EH (cell line): ENCODE measurements around the gene GLI2.

Experiments
- DNase-seq: peaks from one replicate; pipeline ENCODE4 v3.0.0-alpha.2; 2015; ENCODE audit warnings: low read depth

Gene GLI2

DNA sequence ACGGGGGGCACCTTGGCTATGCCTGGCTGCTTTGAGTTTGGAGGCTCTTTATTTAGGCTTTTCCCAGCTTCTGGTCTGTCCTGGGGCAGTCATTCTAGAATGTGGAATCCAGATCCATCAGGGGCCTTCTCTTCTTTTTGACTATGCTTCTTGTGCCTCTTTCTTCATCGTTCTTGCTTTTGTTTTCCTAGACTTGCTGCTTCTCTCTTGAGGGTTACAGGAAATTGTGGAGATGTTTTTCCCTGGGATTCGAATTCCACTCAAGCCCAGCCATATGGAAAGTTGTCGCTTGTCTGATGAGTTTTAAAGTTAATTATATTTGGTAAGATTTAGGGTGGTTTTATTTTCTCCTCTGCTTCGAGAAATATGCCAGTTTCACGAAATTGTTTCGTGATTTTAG, 2.4 kb downstream of the GLI2 start:
- DNase-seq, result peak; percentile 54

- DNase-seq, result no peak
Observed at GRCh38 chr2:120738786-120739437, 3.2 kb downstream of the GLI2 start.

GRCh38 chr2:120739438-120740090, 3.9 kb downstream of the GLI2 start:
- DNase-seq, result no peak

GRCh38 chr2:120740375-120740764, 4.7 kb downstream of the GLI2 start:
- DNase-seq, result no peak

DNA sequence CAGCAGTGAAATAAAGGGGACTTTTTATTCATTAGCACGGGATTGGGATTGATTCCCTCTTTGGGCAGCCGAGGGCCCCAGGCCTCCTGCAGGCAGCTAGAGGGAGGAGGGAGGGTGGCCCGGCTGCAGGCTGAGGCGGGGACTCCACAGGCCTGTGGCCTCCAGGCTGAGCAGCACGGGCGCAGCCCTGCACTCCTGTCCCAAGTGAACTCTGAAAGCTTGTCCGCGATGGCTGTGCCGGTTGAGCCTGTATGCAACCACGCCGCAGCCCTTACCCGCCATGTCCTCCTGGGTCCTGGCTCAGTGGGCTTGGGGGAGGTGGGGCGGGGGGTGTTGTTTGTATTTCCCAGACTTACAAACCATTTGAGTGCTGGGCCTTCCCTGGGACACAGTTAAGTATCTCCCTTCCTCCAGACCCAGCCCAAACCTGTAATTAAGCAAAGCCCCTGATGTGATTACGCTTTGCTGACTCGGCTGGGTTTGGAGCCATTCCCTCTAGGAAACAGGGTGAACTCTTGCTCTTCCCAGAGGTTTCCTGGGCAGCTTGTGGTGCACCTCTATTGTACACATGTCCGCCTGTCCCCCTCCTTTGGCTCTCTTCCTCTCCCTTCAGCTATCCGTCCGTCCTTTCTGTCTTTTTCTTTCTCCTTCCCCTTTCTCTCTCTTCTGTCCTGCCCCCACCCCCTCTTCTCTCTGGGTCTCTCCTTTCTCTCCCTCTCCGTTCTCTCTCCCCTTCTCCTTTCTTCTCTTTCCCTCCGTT, 5.3 kb downstream of the GLI2 start:
- no peak for DNase-seq

DNA sequence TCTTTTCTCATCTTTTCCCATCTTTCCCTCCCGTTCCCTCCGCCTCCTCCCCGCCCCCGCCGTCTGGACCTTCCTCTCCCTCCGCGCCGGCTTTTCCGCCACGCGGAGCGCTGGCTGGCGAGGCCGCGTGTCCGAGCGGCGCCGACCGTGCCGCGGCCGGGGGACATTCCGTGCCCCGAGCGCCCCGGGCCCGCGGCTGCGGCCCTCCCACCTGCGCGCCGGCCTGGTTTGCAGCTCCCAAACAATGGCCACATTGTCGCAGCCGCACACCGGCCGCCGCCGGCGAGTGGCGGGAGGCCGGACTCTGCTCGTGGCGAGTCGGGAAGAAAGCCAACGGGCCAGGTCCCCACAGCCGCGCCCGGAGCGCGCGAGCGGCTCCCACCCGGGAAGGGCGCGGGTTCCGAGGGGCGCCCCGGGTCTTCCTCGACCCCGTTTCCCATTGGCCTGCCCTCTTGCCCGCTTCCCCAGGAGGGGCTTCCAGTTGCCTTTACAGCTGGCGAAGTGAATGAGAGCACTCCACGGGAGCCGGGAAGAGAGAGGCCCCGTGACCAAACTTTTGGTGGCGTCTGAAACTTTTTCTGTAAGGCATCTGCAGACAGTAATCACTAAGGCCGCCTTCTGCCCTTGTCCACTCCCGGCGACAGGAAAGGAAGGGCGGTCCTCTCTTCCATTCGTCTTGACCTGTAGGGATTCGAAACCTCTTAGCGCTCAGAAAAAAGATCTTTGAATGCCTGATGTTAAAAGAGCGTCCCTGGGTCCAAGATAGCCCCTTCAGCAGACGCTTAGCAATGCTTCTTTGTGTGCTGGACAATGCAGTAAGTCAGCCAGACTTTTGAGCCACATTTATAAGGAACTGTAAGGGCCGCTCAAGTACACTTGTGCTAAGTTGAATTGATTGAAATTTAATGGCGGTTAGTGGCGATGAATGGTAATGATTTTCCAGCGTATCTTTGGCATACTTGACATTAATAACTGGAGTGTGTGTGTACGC, 6.2 kb downstream of the GLI2 start:
- peak; percentile 35 for DNase-seq

DNA sequence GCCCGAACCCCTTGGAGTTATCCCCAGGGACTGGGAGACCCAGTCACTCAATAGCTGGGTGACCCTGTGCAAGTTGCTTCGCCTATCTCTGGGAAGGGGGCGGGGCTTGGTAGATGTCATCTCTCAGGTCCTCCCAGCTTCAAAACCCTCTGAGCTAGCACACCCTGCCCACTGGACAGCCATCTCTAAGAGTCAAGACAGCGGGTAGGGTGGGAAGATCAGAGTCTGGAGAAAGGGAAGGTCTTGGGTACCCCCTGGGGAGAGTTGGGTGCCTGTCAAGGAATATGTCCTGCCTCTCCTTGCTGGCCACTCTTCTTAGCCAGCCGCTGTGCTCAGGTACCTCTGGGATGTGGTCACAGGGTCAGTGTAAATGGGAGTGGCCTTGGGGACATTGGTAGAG, 8.0 kb downstream of the GLI2 start:
- no peak for DNase-seq

GRCh38 chr2:120744817-120745216, 9.1 kb downstream of the GLI2 start:
- DNase-seq, result no peak

- DNase-seq, result no peak
Observed at GRCh38 chr2:120745420-120746111, 9.9 kb downstream of the GLI2 start.

- no peak for DNase-seq
Observed at GRCh38 chr2:120746144-120746543, 10.5 kb downstream of the GLI2 start.

DNA sequence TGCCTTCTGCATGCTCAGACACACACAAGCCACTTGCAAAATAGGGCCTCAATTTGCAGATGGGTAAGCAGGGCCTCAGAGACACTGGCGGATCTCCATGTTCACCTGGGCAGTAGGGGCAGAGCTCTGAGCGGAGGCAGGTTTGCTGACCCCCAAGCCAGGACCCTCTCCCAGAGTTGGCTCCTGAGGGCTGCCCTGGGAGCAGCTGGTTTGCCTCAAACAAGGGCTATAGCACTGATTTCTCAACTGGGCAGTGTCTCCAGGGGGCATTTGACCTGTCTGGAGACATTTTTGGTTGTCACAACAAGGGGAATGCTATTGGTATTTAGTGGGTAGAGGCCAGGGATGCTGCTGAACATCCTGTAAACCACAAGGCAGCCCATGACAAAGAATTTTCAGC, 11.6 kb downstream of the GLI2 start:
- DNase-seq, result peak; percentile 48

GRCh38 chr2:120747706-120748105, 12.0 kb downstream of the GLI2 start:
- no peak for DNase-seq

DNA sequence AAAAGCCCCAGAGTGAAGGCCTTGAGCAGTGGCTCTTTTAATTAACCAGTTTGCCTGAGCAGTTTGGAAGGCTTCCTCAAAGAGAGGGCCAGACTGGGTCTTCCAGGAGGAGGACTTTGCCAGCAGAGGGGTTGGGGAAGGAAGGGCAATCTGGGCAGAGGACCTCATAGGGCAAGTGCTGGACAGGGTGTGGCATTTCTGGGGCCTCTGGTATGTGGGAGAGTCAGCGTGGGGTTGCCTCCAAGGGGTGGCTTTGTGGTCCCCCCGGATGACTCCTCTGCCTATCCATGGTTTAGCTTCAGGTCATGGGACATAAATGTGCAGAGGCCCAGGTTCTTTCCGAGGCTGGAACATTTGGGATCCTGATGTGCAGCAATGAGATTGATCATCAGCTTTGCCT, 12.6 kb downstream of the GLI2 start:
- DNase-seq, result no peak

DNA sequence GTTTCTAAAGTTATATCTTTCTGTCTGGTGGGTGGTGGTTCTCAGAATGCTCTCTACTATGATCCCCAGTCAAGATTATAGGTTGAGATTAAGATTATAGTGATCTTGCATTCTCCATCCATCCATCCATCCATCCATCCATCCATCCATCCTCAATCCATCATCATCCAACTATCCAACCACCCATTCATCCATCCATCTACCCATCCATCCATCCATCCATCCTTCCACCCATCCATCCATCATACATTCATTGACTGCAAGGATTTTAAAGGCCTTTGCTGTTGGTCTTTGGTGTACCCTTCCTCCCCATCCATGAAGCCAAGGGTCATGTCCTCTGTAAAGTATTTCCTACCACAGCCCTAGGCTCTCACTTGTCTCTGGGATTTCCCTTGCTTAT, 13.1 kb downstream of the GLI2 start:
- no peak for DNase-seq

- peak; percentile 96 for DNase-seq
Observed at GRCh38 chr2:120749506-120750431, 14.1 kb downstream of the GLI2 start.

DNA sequence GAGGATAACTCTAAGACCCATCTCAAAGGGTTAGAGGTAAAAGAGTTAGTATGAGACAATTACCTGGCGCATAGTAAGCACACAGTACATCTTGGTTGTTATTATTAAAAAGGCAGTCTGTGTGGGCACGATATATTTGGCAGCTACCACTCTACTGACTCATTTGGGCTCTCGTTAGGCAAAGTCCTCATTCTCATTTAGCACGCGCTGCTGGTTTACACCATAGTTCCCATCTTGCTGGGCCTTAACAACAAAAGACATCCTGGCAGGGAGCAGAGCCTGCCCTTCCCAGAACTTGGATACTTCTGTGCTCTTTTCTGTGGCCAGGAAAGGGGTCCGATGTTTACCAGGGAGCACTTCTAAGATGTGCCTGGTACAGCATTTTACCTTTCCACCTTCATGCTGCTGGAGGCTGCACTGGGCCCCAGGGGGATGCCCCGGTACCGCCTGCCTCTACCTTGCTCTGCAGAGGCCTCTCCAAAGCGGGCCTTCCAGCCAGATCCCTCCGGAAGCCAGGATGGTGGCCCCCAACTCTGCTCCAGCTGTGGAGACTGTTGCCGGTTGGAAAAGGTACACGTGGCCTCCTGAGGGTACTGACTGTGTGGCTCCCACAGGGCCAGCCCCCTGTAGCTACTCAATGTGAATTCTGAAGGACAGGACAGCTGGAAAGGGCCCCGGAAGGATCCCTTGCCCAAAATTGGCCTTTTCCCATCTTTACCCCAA, 15.0 kb downstream of the GLI2 start:
- peak; percentile 50 for DNase-seq

GRCh38 chr2:120751553-120751952, 15.9 kb downstream of the GLI2 start:
- no peak for DNase-seq

GRCh38 chr2:120754067-120754960, 18.6 kb downstream of the GLI2 start:
- DNase-seq, result peak; percentile 46
